Pancreas (tissue), 10 donors: ENCODE data around the gene RTKN. TPM values are rescaled to one million over a fixed set of nuclear protein-coding genes. Genes with fewer than 3 reads are reported as not detected.
A peak's percentile ranks its signal among the peaks of the same experiment; 100 is the strongest.

ENCODE experiments used
- ATAC-seq, 4 donors: fragments of 200-7000 bp; cut with Tn5 transposase; one replicate each; pipeline versions ENCODE4 v1.8.0 to v1.9.1; 2020; ENCODE audit warnings: mild to moderate bottlenecking in 4 of 4, moderate library complexity in 4 of 4
- DNase-seq, 6 donors: peaks; one replicate each; pipeline ENCODE4 v3.0.0-alpha.2; 2020
- FAIRE-seq: peaks from 2 replicates; lab custom pipeline; 2012; peaks lifted over from hg19 to GRCh38; lab: Jason Lieb, UNC
- H3K27ac ChIP-seq, 4 donors: fragments of 200-600 bp; sonication (generic); 1 replicate in 3 of 4; 2 replicates in 1 of 4; pipeline versions ENCODE4 v1.5.0 to v1.8.0; 2020
- H3K27me3 ChIP-seq, 4 donors: fragments of 200-600 bp; one replicate each; pipeline ENCODE4 v1.8.0; 2021
- H3K36me3 ChIP-seq, 3 donors: fragments of 200-600 bp; sonication (generic) in 1 of 3; one replicate each; pipeline versions ENCODE4 v1.5.0 to v1.8.0; 2020 to 2021
- H3K4me1 ChIP-seq, 3 donors: fragments of 200-600 bp; one replicate each; pipeline ENCODE4 v1.8.0; 2021
- H3K4me3 ChIP-seq, 4 donors: fragments of 200-600 bp; sonication (generic) in 2 of 4; one replicate each; pipeline versions ENCODE4 v1.5.0 to v1.8.0; 2020 to 2021
- H3K9me3 ChIP-seq, 4 donors: fragments of 200-600 bp; one replicate each; pipeline ENCODE4 v1.8.0; 2021
- CTCF ChIP-seq, 4 donors: fragments of 200-600 bp; sonication (generic) in 3 of 4; IDR thresholded peaks; one replicate each; pipeline versions ENCODE4 v1.5.0 to v1.8.0; 2021; ENCODE audit warnings: antibody characterized with exemption in 4 of 4
- WGBS, 2 donors: extraction: QIAGEN DNeasy Blood & Tissue Kit; methylation state at CpG; one replicate each; pipeline ENCODE4 v1.1.7; 2013; 5-methylcytosine and 5-hydroxymethylcytosine counted together
- intact Hi-C, 3 donors: fragments of 100-400 bp; cut with DNase I; formaldehyde crosslinking; loops; one replicate each; pipeline versions ENCODE4 v1.11.1 to v1.14.2; 2022
- polyA plus RNA-seq, 2 donors: library from polyadenylated mRNA; stranded (reverse); fragments of 200-250 nt; gene quantifications; one replicate each; pipeline ENCODE4 v1.2.3, GENCODE V29; 2013
- total RNA-seq, 6 donors: library from RNA; stranded (reverse); fragmentation: NEBNext Ultra II Directional in 4 of 6; extraction: Animal tissue kit (Norgen Biotek cat#: 25700) in 4 of 6; gene quantifications; one replicate each; pipeline versions ENCODE4 v1.2.1 to v1.2.4, GENCODE V29; 2021 to 2023
- donor health status: healthy with polysubstance abuse.
- donor health status: DM: no; HTN: no; CAD: no; lungs with moderate emphysema.
- donor health status: DM: no; HTN: no; CAD: no.
- donor health status: control.
- donor health status: control.
- donor health status: Bipolar disorder and iron deficiency.
- donor health status: DM: yes; HTN: yes; CAD: no.
- donor health status: DM: no; HTN: no; CAD: no.
- donor health status: DM: no; HTN: no; CAD: no.
- donor health status: DM: yes; HTN: yes; CAD: no.

RTKN gene
- total and polyA plus RNA-seq, 8 donors: 20.7 to 63.7 (median 30.8) TPM

GRCh38 chr2:74427551-74427950, 14.2 kb downstream of the RTKN start:
- TF ChIP-seq CTCF (IDR thresholded peaks at IDR 0.05): no peak
- Histone ChIP-seq H3K4me1 (no peaks in the 10 kb centered on the region), H3K36me3 (peaks cover 3 to 58% (median 23%) of the 10 kb centered on the region in 3 donors), H3K27me3 (no peaks in the 10 kb centered on the region), H3K27ac (no peak overlapping the region), H3K9me3 (no peaks in the 10 kb centered on the region), H3K4me3 (no peak overlapping the region)
- FAIRE-seq (no peak), ATAC-seq (no peak), DNase-seq (no peak)
- 84% methylated on average over 3 of the region's 3 CpGs for WGBS, 2 donors
- intact Hi-C loops: no loop called here

GRCh38 chr2:74426181-74426758, 15.5 kb downstream of the RTKN start:
- Histone ChIP-seq H3K36me3 (peaks cover 3 to 48% (median 20%) of the 10 kb centered on the region in 3 donors), H3K27ac (no peak overlapping the region), H3K27me3 (no peaks in the 10 kb centered on the region), H3K4me3 (no peak overlapping the region), H3K9me3 (no peaks in the 10 kb centered on the region), H3K4me1 (no peaks in the 10 kb centered on the region)
- intact Hi-C loops: no loop called here
- FAIRE-seq (no peak), DNase-seq (peak in 2 of 6 donors; percentile 36 to 69), ATAC-seq (no peak)
- WGBS, 2 donors: 85 to 89% methylated on average over 12 to 14 of the region's 14 CpGs
- TF ChIP-seq CTCF (IDR thresholded peaks at IDR 0.05): no peak

GRCh38 chr2:74425523-74425922, 16.2 kb downstream of the RTKN start:
- WGBS, 2 donors: 83 to 87% methylated on average over 7 of the region's 7 CpGs
- FAIRE-seq (no peak), DNase-seq (no peak), ATAC-seq (no peak)
- Histone ChIP-seq H3K4me1 (peaks cover 0 to 3% (median 0%) of the 10 kb centered on the region in 3 donors), H3K36me3 (peaks cover 3 to 41% (median 19%) of the 10 kb centered on the region in 3 donors), H3K27ac (no peak overlapping the region), H3K4me3 (no peak overlapping the region), H3K27me3 (no peaks in the 10 kb centered on the region), H3K9me3 (no peaks in the 10 kb centered on the region)
- intact Hi-C loops: no loop called here
- no peak for TF ChIP-seq CTCF (IDR thresholded peaks at IDR 0.05)

- Histone ChIP-seq H3K9me3 (no peaks in the 10 kb centered on the region), H3K4me3 (no peak overlapping the region), H3K27ac (no peak overlapping the region), H3K36me3 (peaks cover 3 to 35% (median 19%) of the 10 kb centered on the region in 3 donors), H3K4me1 (peaks cover 0 to 4% (median 0%) of the 10 kb centered on the region in 3 donors), H3K27me3 (no peaks in the 10 kb centered on the region)
- WGBS, 2 donors: 72 to 79% methylated on average over 5 of the region's 5 CpGs
- FAIRE-seq (no peak), DNase-seq (no peak), ATAC-seq (no peak)
- TF ChIP-seq CTCF (IDR thresholded peaks at IDR 0.05): no peak
- intact Hi-C loops: no loop called here
Observed at GRCh38 chr2:74424995-74425406, 16.7 kb downstream of the RTKN start.
